Progenitor cell of endocrine pancreas (in vitro differentiated cells): ENCODE measurements around the gene C22orf31. TPM values are rescaled to one million over a fixed set of nuclear protein-coding genes. Genes with fewer than 3 reads are reported as not detected.
"Not testable (repeated sequence)": the region's sequence is repeated elsewhere in the genome, so short reads cannot be mapped to it uniquely, and the experiment has no call there.

ENCODE experiments used
- DNase-seq: peaks from one replicate; pipeline ENCODE4 v3.0.0; 2021; ENCODE audit warnings: low spot score; ENCODE audit not compliant: unreplicated experiment
- H3K27ac Mint-ChIP-seq: 2 replicates; pipeline ENCODE4 v1.8.0; 2021; ENCODE audit warnings: mild to moderate bottlenecking, moderate library complexity, mixed read lengths
- H3K27me3 Mint-ChIP-seq: 2 replicates; pipeline ENCODE4 v1.8.0; 2021; ENCODE audit warnings: mixed read lengths
- H3K36me3 Mint-ChIP-seq: 2 replicates; pipeline ENCODE4 v1.8.0; 2022; ENCODE audit warnings: mixed read lengths; ENCODE audit not compliant: insufficient read depth
- H3K4me1 Mint-ChIP-seq: 2 replicates; pipeline ENCODE4 v1.8.0; 2021; ENCODE audit warnings: low read depth, mixed read lengths
- H3K4me3 Mint-ChIP-seq: 2 replicates; pipeline ENCODE4 v1.8.0; 2021; ENCODE audit warnings: low read depth, mild to moderate bottlenecking, moderate library complexity, mixed read lengths
- H3K9me3 Mint-ChIP-seq: 2 replicates; pipeline ENCODE4 v1.8.0; 2021; ENCODE audit warnings: low read depth, mixed read lengths
- CTCF ChIP-seq: fragments of 200-600 bp; sonication (generic); IDR thresholded peaks from one replicate; pipeline ENCODE4 v1.5.0; 2021; ENCODE audit warnings: antibody characterized with exemption, mild to moderate bottlenecking; ENCODE audit not compliant: unreplicated experiment
- total RNA-seq: library from RNA; stranded (reverse); gene quantifications from 2 replicates; pipeline ENCODE4 v1.2.1, GENCODE V29; 2021

Gene C22orf31
- total RNA-seq, 1 donor from 2014 or later, result not detected

- H3K9me3 Mint-ChIP-seq, result no peaks in the 10 kb centered on the region
- H3K4me1 Mint-ChIP-seq, result peaks cover 17% of the 10 kb centered on the region
- H3K27ac Mint-ChIP-seq, result no peak overlapping the region
- DNase-seq, result no peak
- no peaks in the 10 kb centered on the region for H3K27me3 Mint-ChIP-seq
- peaks cover 2% of the 10 kb centered on the region for H3K36me3 Mint-ChIP-seq
- H3K4me3 Mint-ChIP-seq, result no peak overlapping the region
- TF ChIP-seq CTCF, result no peak
Measured at GRCh38 chr22:29089507-29089906, 27.9 kb upstream of the C22orf31 start.

GRCh38 chr22:29088809-29089208, 27.2 kb upstream of the C22orf31 start:
- Mint-ChIP-seq H3K4me3 (no peak overlapping the region), H3K4me1 (peaks cover 17% of the 10 kb centered on the region), H3K27me3 (no peaks in the 10 kb centered on the region), H3K27ac (no peak overlapping the region), H3K36me3 (no peaks in the 10 kb centered on the region), H3K9me3 (no peaks in the 10 kb centered on the region)
- DNase-seq, result no peak
- TF ChIP-seq CTCF, result no peak

- no peak for TF ChIP-seq CTCF
- Mint-ChIP-seq H3K36me3 (no peaks in the 10 kb centered on the region), H3K27me3 (no peaks in the 10 kb centered on the region), H3K27ac (no peak overlapping the region), H3K4me1 (peaks cover 16% of the 10 kb centered on the region), H3K9me3 (no peaks in the 10 kb centered on the region), H3K4me3 (no peak overlapping the region)
- no peak for DNase-seq
Measured at GRCh38 chr22:29087012-29087411, 25.4 kb upstream of the C22orf31 start.

- DNase-seq, result no peak
Measured at GRCh38 chr22:29083933-29084591, 22.4 kb upstream of the C22orf31 start.

GRCh38 chr22:29083576-29083932, 21.9 kb upstream of the C22orf31 start:
- H3K4me3 Mint-ChIP-seq, H3K27me3 Mint-ChIP-seq, H3K27ac Mint-ChIP-seq, H3K36me3 Mint-ChIP-seq, H3K9me3 Mint-ChIP-seq, H3K4me1 Mint-ChIP-seq, DNase-seq: not testable (repeated sequence)

More at GRCh38 chr22:29083933-29084591, 22.4 kb upstream of the C22orf31 start:
- Mint-ChIP-seq H3K36me3 (no peaks in the 10 kb centered on the region), H3K4me3 (no peak overlapping the region), H3K9me3 (no peaks in the 10 kb centered on the region), H3K27ac (no peak overlapping the region), H3K27me3 (no peaks in the 10 kb centered on the region), H3K4me1 (peaks cover 2% of the 10 kb centered on the region)
- no peak for TF ChIP-seq CTCF

GRCh38 chr22:29082826-29083545, 21.4 kb upstream of the C22orf31 start:
- TF ChIP-seq CTCF, result no peak
- no peaks in the 10 kb centered on the region for H3K9me3 Mint-ChIP-seq
- no peak overlapping the region for H3K4me3 Mint-ChIP-seq
- no peaks in the 10 kb centered on the region for H3K27me3 Mint-ChIP-seq
- H3K27ac Mint-ChIP-seq, result no peak overlapping the region
- H3K4me1 Mint-ChIP-seq, result no peaks in the 10 kb centered on the region
- H3K36me3 Mint-ChIP-seq, result no peaks in the 10 kb centered on the region
- DNase-seq, result no peak
